COR-L47 (cell line): Measurements from ENCODE around the gene TEX29.

Experiments used
- DNase-seq: peaks from one replicate; lab custom pipeline; 2025; lab: John Stamatoyannopoulos, UW

TEX29 gene

GRCh38 chr13:111291908-111292307 is 28.5 kb upstream of the TEX29 start:
- DNase-seq = no peak

DNA sequence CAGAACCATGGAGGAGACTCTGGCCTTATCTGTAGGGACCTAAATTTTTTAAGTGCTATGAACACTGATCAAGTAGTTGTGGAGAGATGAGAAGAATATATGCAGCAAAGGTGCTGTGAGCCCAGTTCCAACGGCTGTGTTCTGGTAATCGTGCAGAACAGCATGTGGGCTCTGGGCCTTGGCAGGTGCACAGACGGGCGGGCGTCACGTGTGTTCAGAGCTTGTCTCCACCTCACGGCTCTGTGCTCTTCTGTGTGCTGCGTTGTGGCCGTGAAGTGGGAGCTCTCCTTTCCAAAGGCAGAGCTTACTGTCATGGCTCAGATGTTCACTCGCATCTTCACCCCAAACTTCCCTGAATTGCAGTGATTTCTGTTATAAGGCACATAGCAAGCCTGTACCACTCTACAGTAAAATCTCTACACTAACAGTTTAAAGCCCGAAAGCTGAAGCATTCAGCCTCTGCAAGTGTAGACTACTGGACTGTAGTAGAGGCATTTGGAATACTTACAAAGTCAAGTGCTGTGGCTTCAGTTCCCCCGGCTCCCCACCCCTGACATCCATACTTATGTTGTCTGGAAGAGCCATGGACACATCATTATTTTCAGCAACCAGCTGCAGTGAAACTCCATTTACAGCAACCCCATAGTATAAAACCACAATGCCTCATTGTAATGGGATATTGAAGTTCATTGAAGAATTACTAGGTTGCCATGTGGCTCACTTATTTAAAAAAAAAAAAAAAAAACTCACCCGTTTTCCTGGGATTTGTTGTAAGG is 27.5 kb upstream of the TEX29 start:
- DNase-seq = peak; percentile 76

DNA sequence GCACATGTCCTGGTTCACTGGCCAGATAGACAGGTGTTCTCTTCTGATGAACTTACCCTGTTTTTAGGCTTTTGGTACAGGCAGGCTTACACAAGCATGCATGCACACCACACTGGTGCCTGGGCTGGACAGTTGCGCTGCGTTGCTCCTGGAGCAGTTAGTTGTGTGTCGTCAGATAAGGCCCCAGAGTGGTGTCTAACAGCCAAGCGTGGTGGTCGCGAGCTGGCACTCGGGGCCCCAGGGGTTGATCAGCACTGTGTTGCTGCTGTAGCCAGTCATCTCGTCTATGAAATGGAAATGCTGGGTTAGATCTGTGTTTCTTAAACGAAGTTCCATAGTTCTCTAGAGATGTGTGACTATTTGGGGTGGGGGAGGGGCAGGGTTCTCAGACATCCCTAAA is 24.6 kb upstream of the TEX29 start:
- no peak for DNase-seq

DNA sequence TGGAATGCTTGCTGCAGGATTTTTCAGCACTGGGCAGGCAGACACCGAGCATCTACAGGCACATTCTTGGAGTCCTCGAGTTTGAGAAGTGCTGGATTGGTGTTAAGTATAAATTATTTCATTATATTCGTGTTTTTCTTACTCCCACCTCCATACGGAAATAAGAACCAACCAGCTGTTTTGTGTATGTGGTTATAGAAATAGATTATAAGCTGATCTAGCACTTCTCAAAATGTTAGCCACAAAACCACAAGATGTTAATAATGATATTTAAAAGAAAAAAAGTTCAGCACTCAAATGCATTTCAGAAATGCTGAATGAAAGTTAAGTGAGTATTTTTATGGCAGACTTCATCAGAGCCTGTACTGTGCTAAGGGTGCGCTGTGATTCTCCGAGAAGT is 24.0 kb upstream of the TEX29 start:
- DNase-seq = no peak

GRCh38 chr13:111298214-111298975 is 22.0 kb upstream of the TEX29 start:
- DNase-seq = no peak

DNA sequence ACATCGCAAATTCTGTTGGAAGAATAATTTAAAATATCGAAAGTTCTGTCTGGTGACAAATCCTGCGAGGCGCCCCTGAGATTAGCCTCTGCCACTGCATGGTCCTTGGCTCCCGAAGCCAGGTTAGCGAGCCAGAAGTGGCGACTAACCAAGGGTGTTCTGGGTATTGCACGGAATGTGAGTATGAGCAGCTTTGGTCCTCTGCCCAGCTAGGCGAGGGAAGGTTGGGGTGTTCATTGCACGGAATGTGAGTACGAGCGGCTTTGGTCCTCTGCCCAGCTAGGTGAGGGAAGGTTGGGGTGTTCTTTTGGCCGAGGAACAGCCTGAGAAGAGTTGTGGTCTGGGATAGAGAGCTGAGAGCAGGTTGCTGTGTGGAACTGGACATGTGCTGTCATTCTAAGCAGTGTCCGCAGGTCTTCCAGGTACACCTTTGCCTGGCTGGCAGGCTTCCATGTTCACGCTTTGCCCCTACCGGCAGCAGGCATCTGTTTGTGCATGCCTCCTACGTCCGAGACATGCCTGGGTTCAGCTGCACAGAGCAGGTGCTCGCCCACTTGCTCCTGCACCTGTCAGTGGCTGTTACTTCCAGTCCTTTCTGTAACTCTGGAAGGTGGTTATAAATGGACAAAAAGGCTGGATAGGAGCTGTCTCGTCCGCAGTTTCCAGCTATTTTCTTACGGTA is 18.3 kb upstream of the TEX29 start:
- peak; percentile 83 for DNase-seq

DNA sequence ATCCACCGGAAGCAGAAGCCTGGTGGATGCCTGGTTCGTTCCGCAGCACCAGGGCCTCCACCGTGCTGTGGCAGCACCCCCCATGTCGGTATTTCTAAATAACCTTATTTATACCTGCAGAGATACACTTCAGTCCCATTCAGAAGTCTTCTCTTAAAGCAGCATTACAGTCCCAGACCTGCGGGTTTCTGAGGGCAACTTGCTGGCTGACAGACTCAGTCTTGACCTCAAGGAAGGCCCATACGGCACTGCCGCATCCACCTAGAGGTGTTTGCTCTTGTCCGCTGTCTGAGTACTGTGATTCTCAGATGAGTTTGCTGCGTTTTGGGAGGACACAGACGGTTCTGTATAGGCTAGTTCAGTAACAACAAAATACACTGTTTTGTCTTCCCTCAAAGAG is 16.9 kb upstream of the TEX29 start:
- no peak for DNase-seq

DNA sequence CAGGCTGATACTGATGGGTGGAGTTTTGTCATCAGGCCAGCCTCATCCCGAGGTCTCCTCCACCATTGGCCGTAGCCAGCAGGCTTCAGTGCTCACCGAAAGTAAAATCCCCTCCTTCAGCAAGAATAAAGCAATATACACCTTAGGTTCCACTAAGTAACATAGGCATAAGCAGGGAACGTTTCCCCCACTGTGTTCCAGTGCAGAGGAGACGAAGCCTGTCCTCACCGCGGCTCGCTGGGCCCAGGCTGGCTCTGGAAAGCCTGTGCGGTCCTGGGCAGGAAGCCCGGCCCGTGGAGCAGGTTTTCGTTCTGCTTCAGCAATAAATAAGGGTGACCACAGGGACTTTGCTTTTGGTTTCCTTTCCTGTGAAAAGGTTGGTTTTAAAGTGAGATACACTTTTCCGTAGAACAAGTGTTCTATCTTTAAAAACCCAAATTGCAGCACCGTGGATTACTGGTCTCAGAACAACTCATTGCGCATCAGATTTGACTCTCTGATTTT is 16.3 kb upstream of the TEX29 start:
- no peak for DNase-seq

- peak; percentile 19 for DNase-seq
Measured at GRCh38 chr13:111304603-111305289, 15.7 kb upstream of the TEX29 start.

GRCh38 chr13:111312944-111313590 is 7.4 kb upstream of the TEX29 start:
- DNase-seq = no peak

- no peak for DNase-seq
Measured at GRCh38 chr13:111313911-111314425, 6.5 kb upstream of the TEX29 start.

DNA sequence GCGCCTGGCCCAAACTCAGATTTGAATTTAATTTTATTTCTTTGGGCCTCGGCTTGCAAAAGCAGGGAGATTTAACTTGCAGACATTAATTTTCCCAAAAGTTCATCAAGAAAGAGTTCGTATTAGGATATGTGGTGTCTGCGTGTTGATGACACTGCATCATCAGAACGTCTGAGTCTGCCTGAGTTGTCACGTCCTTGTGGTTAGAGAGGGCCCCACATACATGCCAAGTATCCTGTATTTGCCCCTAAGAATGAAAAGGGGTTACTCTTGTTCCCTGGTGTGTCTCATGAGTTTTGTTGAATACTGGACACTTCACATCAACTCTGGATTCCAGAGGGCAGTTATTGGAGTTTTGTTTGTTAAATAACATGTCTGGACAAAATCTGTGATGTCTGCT is 5.6 kb upstream of the TEX29 start:
- DNase-seq = no peak

DNA sequence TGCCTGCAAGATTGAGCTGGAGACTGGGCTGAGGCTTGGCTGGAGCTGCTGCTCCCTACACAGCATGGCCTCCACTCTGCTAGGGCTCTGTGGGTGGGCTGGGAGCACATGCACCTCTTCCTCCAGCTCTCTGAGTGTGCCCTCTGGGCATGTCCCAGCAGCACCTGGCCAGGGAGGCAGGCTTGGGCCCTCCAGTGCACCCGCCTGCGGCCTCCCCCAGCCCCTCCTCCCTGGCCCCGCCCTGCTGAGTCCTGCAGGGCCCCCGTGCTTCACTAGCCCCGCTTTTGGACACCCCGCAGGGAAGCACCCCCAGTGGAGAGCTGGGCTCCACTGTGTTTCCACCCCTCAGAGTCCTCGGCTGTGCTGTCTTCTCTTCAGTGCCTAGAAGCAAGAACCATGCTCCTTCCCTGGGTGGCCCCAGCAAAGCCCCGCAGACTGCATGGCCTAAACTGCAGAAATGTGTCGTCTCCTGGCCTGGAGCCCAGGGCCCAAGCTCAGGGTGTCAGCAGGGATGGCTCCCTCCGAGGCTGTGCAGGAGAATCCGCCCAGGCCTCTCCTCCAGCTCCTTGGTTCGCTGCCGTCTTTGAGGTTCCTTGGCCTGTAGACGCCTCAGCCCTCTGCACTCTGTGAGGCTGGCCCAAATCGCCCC is 5.0 kb upstream of the TEX29 start:
- peak; percentile 60 for DNase-seq

- no peak for DNase-seq
Measured at GRCh38 chr13:111316161-111316730, 4.2 kb upstream of the TEX29 start.

DNA sequence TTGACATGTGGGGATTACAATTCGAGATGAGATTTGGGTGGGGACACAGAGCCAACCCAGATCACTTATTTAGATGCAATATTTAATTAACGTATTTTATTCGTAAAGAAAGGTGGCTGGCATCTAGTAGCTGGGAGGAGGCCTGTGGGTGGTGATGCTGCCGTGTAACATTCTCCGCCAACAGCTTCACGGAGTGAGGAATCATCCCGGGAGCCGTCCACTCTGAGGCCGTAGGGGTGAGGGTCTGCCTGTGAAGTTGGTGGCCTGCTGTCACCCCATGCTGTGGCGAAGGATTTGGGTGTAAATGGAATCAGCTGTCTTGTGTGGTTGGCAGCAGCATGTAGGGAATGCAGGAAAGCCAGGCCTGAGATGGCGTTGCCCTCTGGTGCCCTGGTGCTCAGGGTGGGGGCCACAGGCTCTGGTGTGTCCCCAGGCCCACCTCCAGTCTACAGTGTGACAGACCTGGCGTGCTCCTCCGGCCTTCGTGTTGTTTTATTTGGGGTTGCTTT is 3.3 kb upstream of the TEX29 start:
- no peak for DNase-seq

- no peak for DNase-seq
Measured at GRCh38 chr13:111317571-111318345, 2.7 kb upstream of the TEX29 start.

DNA sequence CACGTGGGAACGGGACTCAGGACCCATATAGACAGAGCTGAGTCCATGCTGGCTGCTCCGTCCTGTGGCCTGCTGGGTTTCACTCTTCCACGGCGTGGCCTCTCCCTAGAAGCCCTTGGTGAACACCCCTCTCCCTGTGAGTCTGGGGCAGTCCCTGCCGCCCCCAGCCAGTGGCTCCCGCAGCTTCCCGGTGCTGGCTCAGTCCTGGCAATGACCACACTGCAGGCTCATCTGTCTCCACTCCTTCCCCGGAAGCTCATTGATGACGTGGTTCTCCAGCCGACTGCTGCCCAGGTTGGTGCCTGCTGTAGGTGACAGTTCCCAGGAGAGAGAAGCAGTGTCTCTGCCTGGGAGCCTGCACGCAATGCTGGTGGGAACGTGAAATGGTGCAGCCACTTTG is 2.1 kb upstream of the TEX29 start:
- DNase-seq = no peak

DNA sequence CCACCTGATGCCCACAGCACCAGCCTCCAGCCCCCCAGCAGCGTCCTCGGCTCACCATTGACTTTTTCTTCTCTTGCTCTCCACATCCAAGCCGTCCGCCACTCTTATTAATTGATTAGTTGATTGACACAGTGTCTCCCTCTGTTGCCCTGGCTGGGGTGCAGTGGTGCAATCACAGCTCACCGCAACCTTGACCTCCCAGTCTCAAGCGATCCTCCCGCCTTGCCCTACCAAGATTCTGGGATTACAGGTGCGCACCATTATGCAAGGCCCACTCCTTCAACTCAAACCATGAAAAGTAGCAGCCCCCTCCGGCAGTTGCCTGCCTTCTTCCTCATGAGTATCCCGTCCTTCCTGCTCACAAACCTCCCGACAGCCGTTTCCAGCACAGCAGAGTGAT is 921 bp upstream of the TEX29 start:
- no peak for DNase-seq
